Measurements from ENCODE around the gene IFT43.

- TF ChIP-seq CTCF (conservative IDR thresholded peaks at IDR 0.05) (no peak), EZH2 (IDR thresholded peaks at IDR 0.05; ENCODE audit: low read depth) (no peak)
Observed at GRCh38 chr14:75952489-75952888, 33.1 kb upstream of the IFT43 start.

All from PC-9 (cell line).